Ishikawa (cell line): Measurements from ENCODE around the gene MRTFB.

Experiments
- CEBPB ChIP-seq: IDR thresholded peaks from 2 replicates; pipeline ENCODE4 v1.6.1; 2012
- CREB1 ChIP-seq: IDR thresholded peaks from 2 replicates; pipeline ENCODE4 v1.6.1; 2012; ENCODE audit warnings: low read depth
- EGR1 ChIP-seq: IDR thresholded peaks from 2 replicates; pipeline ENCODE4 v1.6.1; 2012
- EP300 ChIP-seq: IDR thresholded peaks from 2 replicates; pipeline ENCODE4 v1.6.1; 2012; ENCODE audit warnings: borderline replicate concordance
- FOXM1 ChIP-seq: IDR thresholded peaks from 2 replicates; pipeline ENCODE4 v1.6.1; 2012; ENCODE audit warnings: low read depth, borderline replicate concordance
- NFIC ChIP-seq: IDR thresholded peaks from 2 replicates; pipeline ENCODE4 v1.6.1; 2012
- RAD21 ChIP-seq: IDR thresholded peaks from 2 replicates; pipeline ENCODE4 v1.6.1; 2012; ENCODE audit warnings: low read depth
- TAF1 ChIP-seq: IDR thresholded peaks from 2 replicates; pipeline ENCODE4 v1.6.1; 2012; ENCODE audit warnings: low read depth, mild to moderate bottlenecking
- TCF12 ChIP-seq: IDR thresholded peaks from 2 replicates; pipeline ENCODE4 v1.6.1; 2012; ENCODE audit warnings: low read depth
- TEAD4 ChIP-seq: IDR thresholded peaks from 2 replicates; pipeline ENCODE4 v1.6.1; 2012
- YY1 ChIP-seq: IDR thresholded peaks from 2 replicates; pipeline ENCODE4 v1.6.1; 2012; ENCODE audit warnings: low read depth
- ZBTB7A ChIP-seq: IDR thresholded peaks from 2 replicates; pipeline ENCODE4 v1.6.1; 2012; ENCODE audit warnings: low read depth
- TF ChIP-seq, protein P1 (sequence below): IDR thresholded peaks from 2 replicates; pipeline ENCODE4 v1.6.1; 2012
- TF ChIP-seq, protein P2 (sequence below): IDR thresholded peaks from 2 replicates; pipeline ENCODE4 v1.6.1; 2012; ENCODE audit warnings: low read depth, mild to moderate bottlenecking
- TF ChIP-seq, protein P3 (sequence below): IDR thresholded peaks from 2 replicates; pipeline ENCODE4 v1.6.1; 2012

MRTFB gene

DNA sequence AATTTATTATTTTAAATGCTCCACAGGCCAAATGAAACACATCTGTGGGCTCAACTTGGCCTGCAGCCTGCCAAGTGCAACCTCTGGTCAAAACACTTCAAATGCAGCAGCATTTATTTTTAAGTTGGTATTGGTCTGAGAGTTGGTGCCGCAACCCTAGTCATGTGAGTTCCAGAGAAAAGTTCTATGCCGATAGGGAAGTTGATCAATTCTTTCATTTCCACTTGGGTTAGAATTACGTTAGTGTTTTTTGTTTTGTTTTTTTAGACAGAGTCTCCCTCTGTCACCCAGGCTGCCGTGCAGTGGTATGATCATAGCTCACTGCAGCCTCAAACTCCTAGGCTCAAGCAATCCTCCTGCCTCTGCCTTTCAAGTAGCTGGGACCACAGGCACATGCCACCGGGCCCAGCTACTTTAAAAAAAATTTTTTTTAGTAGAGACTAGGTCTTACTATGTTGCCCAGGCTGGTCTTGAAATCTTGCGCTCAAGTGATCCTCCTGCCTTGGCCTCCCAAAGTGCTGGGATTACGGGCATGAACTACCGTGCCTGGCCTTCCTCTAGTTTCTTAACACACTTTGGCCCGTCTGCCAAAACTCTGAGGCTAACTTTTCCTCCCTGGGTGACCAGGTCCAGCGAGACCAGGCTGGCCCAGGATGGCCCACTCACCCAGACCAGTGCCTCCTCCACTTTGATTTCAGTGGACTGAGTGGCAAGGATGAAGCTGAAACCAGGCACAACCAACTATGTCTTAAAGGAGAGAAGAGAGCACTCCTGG, 221.1 kb downstream of the MRTFB start:
- TF ChIP-seq NFIC (no peak), ZBTB7A (no peak), FOXM1 (no peak), CREB1 (no peak), RAD21 (no peak), TEAD4 (no peak), CEBPB (no peak), TCF12 (no peak), EGR1 (no peak)
- TF ChIP-seq, protein P1, sequence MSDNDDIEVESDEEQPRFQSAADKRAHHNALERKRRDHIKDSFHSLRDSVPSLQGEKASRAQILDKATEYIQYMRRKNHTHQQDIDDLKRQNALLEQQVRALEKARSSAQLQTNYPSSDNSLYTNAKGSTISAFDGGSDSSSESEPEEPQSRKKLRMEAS: no peak
- TF ChIP-seq, protein P2, sequence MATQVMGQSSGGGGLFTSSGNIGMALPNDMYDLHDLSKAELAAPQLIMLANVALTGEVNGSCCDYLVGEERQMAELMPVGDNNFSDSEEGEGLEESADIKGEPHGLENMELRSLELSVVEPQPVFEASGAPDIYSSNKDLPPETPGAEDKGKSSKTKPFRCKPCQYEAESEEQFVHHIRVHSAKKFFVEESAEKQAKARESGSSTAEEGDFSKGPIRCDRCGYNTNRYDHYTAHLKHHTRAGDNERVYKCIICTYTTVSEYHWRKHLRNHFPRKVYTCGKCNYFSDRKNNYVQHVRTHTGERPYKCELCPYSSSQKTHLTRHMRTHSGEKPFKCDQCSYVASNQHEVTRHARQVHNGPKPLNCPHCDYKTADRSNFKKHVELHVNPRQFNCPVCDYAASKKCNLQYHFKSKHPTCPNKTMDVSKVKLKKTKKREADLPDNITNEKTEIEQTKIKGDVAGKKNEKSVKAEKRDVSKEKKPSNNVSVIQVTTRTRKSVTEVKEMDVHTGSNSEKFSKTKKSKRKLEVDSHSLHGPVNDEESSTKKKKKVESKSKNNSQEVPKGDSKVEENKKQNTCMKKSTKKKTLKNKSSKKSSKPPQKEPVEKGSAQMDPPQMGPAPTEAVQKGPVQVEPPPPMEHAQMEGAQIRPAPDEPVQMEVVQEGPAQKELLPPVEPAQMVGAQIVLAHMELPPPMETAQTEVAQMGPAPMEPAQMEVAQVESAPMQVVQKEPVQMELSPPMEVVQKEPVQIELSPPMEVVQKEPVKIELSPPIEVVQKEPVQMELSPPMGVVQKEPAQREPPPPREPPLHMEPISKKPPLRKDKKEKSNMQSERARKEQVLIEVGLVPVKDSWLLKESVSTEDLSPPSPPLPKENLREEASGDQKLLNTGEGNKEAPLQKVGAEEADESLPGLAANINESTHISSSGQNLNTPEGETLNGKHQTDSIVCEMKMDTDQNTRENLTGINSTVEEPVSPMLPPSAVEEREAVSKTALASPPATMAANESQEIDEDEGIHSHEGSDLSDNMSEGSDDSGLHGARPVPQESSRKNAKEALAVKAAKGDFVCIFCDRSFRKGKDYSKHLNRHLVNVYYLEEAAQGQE: no peak
- TF ChIP-seq, protein P3, sequence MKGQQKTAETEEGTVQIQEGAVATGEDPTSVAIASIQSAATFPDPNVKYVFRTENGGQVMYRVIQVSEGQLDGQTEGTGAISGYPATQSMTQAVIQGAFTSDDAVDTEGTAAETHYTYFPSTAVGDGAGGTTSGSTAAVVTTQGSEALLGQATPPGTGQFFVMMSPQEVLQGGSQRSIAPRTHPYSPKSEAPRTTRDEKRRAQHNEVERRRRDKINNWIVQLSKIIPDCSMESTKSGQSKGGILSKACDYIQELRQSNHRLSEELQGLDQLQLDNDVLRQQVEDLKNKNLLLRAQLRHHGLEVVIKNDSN: no peak

DNA sequence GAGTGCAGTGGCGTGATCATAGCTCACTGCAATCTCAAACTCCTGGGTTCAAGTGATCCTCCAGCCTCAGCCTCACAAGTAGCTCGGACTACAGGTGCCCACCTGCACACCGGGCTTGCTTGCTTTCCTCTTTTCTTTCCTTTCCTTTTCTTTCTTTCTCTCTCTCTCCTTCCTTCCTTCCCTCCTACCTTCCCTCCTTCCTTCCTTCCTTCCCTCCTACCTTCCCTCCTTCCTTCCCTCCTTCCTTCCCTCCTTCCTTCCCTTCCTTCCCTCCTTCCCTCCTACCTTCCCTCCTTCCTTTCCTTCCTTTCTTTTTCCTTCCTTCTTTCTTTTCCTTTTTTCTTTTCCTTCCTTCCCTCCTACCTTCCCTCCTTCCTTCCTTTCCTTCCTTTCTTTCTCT, 225.5 kb downstream of the MRTFB start:
- TF ChIP-seq FOXM1 (no peak), NFIC (no peak), TAF1 (no peak), CREB1 (no peak), YY1 (no peak), CEBPB (no peak), TEAD4 (no peak), ZBTB7A (no peak), EP300 (no peak), RAD21 (no peak), EGR1 (no peak), TCF12 (no peak)
- TF ChIP-seq, protein P1: no peak
- TF ChIP-seq, protein P2: no peak
- TF ChIP-seq, protein P3: no peak

DNA sequence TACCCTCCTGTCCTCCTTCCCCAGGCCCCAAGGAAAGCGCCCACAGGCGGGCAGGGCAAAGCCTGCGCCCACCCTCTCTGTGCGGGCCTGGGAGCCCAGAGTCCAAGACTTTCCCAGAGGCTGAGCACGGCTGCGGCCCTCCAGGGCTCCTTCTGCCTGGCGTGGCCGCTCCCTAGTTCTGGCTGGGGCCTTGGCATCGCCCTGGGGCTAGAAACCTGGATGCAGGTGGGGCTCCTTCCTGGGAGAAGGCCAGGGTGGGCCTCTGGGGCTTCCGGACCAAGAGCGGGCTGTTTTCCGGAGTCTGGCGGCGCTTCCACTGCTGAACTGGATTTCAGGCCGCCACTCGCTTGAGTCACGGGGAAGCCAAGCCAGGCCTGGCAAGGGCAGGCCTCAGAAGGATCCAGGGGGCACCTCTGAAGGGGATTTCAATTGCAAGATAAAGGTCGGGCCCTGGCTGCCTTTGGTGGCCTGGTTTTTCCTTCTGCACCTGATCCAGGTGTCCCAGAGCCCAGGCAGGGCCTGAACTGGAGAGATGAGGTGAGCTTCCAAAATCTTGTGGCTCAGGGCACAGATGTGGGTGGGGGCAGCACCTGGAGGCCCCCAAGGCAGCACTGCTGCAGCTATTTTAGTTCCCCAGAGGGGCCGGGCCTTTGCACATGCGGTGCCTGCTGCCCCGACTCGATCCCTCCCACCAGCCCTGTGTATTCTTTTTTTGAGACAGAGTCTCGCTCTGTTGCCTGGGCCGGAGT, 227.4 kb downstream of the MRTFB start:
- TF ChIP-seq EP300 (no peak), CEBPB (no peak), RAD21 (no peak), ZBTB7A (no peak), TEAD4 (no peak), TAF1 (no peak), NFIC (no peak)
- TF ChIP-seq, protein P2: no peak
- TF ChIP-seq, protein P1: no peak
